Activated T-helper 17 cell treated with anti-CD3 and anti-CD28 coated beads, Interleukin-2, amount 50 U/mL, for 72 hours (primary cell): Measurements from ENCODE around the gene BCL11A. TPM values are rescaled to one million over a fixed set of nuclear protein-coding genes. Genes with fewer than 3 reads are reported as not detected.

Source experiments
- total RNA-seq, 2 donors: library from RNA; stranded (reverse); gene quantifications; one replicate each; pipeline ENCODE4 v1.2.3, GENCODE V29; 2022

Gene BCL11A
- total RNA-seq, 2 donors from 2014 or later: 0.90 TPM; not detected in 1

Other genes with a start within 250 kb of the BCL11A start
- gene PAPOLG, start 202.6 kb upstream of the BCL11A start, total RNA-seq: 10 to 100 TPM; 10.7 to 15.8 TPM